Spinal cord (tissue), 10 donors: ENCODE measurements around the gene LGR6. TPM values are rescaled to one million over a fixed set of nuclear protein-coding genes. Genes with fewer than 3 reads are reported as not detected.
"Not testable (repeated sequence)": the region's sequence is repeated elsewhere in the genome, so short reads cannot be mapped to it uniquely, and the experiment has no call there.

Source experiments
- DNase-seq, 6 donors: peaks; one replicate each; pipeline versions ENCODE4 v3.0.0 to v3.0.0-alpha.2; 2013 to 2015; ENCODE audit warnings: low spot score in 6 of 6, low read depth in 4 of 6
- H3K27ac ChIP-seq: one replicate; pipeline ENCODE4 v1.5.1; 2013; ENCODE audit warnings: low read depth, low read length, control low read depth
- H3K27me3 ChIP-seq: one replicate; pipeline ENCODE4 v1.6.1; 2013; ENCODE audit warnings: low read length; ENCODE audit not compliant: control insufficient read depth, insufficient read depth
- H3K36me3 ChIP-seq: one replicate; pipeline ENCODE4 v1.6.1; 2013; ENCODE audit warnings: low read length; ENCODE audit not compliant: control insufficient read depth, insufficient read depth
- H3K4me1 ChIP-seq: one replicate; pipeline ENCODE4 v1.6.1; 2013; ENCODE audit warnings: low read length; ENCODE audit not compliant: control insufficient read depth, insufficient read depth
- H3K4me3 ChIP-seq: one replicate; pipeline ENCODE4 v1.5.1; 2013; ENCODE audit warnings: low read depth, low read length, control low read depth
- H3K9me3 ChIP-seq: one replicate; pipeline ENCODE4 v1.6.1; 2013; ENCODE audit warnings: low read length; ENCODE audit not compliant: control insufficient read depth, insufficient read depth
- WGBS: methylation state at CpG from one replicate; pipeline ENCODE4 v1.1.5; 2013; ENCODE audit warnings: missing lambda C conversion rate; ENCODE audit not compliant: insufficient coverage; 5-methylcytosine and 5-hydroxymethylcytosine counted together
- long read RNA-seq, 4 donors: transcript quantifications; one replicate each; lab custom pipeline, GENCODE V29; 2026
- polyA plus RNA-seq, 2 donors: library from polyadenylated mRNA; unstranded; fragments of 120-200 nt; gene quantifications; one replicate each; pipeline ENCODE4 v1.2.1, GENCODE V29; 2013; ENCODE audit not compliant: insufficient read length in 2 of 2
- total RNA-seq, 2 donors: library from RNA; depleted of rRNA in 1 of 2; stranded (reverse); fragments of 120-200 nt in 1 of 2; fragments of >200 nt in 1 of 2; gene quantifications; one replicate each; pipeline versions ENCODE4 v1.2.3 to v1.2.4, GENCODE V29; 2013 to 2014
- donor health status: healthy.

Gene LGR6, protein sequence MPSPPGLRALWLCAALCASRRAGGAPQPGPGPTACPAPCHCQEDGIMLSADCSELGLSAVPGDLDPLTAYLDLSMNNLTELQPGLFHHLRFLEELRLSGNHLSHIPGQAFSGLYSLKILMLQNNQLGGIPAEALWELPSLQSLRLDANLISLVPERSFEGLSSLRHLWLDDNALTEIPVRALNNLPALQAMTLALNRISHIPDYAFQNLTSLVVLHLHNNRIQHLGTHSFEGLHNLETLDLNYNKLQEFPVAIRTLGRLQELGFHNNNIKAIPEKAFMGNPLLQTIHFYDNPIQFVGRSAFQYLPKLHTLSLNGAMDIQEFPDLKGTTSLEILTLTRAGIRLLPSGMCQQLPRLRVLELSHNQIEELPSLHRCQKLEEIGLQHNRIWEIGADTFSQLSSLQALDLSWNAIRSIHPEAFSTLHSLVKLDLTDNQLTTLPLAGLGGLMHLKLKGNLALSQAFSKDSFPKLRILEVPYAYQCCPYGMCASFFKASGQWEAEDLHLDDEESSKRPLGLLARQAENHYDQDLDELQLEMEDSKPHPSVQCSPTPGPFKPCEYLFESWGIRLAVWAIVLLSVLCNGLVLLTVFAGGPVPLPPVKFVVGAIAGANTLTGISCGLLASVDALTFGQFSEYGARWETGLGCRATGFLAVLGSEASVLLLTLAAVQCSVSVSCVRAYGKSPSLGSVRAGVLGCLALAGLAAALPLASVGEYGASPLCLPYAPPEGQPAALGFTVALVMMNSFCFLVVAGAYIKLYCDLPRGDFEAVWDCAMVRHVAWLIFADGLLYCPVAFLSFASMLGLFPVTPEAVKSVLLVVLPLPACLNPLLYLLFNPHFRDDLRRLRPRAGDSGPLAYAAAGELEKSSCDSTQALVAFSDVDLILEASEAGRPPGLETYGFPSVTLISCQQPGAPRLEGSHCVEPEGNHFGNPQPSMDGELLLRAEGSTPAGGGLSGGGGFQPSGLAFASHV
- 1 to 10 TPM; 1.0 to 1.8 TPM for total RNA-seq
- 1 to 10 TPM; 5.5 to 6.1 TPM for polyA plus RNA-seq
- long read RNA-seq, donor 1 = 0 reads
- long read RNA-seq, donor 2, partial matches to known transcripts = 0 of 2 reads
- long read RNA-seq, donor 2, other reads (novel, unspliced or antisense) = 0 of 2 reads
- long read RNA-seq, donor 3 = 0 reads
- long read RNA-seq, donor 4 = 0 reads

DNA sequence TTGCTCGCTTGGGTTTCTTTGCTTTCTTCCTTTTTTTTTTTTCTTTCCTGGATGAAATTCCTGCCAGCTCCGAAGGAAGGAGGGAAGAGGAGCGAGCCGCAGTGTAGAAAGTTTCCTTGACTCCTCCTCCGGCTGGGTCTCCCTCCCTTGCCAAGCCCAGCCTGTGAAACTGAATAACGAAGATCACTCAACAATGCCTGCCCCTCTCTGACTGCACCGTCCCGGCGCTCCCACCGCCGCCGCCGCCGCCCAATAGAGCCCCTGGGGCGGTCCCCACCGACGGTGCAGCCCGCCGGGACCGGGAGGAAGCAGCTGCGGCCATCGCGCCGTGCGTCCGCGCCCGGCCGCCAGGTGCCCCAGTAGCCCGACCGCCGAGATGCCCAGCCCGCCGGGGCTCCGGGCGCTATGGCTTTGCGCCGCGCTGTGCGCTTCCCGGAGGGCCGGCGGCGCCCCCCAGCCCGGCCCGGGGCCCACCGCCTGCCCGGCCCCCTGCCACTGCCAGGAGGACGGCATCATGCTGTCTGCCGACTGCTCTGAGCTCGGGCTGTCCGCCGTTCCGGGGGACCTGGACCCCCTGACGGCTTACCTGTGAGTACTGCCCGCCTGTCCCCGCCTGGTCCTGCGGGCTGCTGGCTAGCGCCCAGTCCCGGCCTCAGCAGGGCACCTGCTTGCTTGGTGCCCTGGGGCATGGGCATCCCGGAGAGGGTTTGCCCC, at the start of gene LGR6:
LGR6 (plus strand) TSS at position 186 of the 714 bp plus-strand sequence; CDS start at position 377, 191 bp downstream.
- DNase-seq = no peak
- Histone ChIP-seq H3K9me3 (no peaks in the 10 kb centered on the region), H3K4me3 (no peak within 1 kb of the TSS), H3K27ac (no peak within 1 kb of the TSS), H3K27me3 (peaks cover 30% of the 10 kb centered on the region), H3K36me3 (no peaks in the 10 kb centered on the region), H3K4me1 (peaks cover 17% of the 10 kb centered on the region)
- 2% methylated on average over 57 of the region's 61 CpGs for WGBS

DNA sequence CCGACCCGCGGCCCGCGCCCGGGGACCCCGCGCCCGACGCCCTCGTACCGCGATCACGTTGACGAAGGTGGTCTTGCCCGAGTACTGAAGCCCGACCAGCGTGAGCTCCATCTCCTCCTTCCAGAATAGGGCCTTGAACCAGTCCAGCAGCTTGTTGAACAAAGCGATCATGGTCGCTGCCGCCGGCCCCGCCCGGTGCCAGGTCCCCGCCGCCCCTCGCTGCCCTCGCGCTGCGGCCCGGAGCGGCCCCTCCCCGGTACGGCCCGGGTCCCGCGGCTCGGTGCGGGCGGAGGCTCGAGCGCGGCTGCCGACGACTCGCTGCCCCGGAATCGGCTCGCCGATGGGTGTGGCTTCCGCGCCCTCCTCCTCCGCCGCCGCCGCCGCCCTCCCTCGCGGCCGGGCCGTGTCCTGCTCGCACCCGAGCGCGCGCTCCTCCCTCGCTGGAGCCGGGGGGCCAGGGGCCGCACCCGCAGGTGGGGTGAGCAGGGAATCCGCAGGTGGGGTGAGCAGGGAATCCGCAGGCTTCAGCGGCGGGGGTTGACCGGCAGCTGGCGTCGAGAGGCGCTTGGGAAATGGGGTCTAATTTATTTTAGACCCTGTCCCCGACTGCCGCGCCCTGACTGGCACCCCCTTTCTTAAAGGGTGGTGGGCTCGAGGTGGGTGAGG, 49.1 kb upstream of the LGR6 start, which contains the start of gene ARL8A:
ARL8A (minus strand) TSS at position 336 of the 666 bp plus-strand sequence; CDS start at position 171, 165 bp downstream.
- Histone ChIP-seq H3K4me1 (peaks cover 42% of the 10 kb centered on the region), H3K9me3 (no peaks in the 10 kb centered on the region), H3K27ac (peak within 1 kb of the TSS; percentile 92), H3K36me3 (peaks cover 16% of the 10 kb centered on the region), H3K27me3 (no peaks in the 10 kb centered on the region), H3K4me3 (peak within 1 kb of the TSS; percentile 88)
- DNase-seq = peak in 2 of 6 donors; percentile 86 to 87
- WGBS = 0% methylated on average over 80 of the region's 82 CpGs

DNA sequence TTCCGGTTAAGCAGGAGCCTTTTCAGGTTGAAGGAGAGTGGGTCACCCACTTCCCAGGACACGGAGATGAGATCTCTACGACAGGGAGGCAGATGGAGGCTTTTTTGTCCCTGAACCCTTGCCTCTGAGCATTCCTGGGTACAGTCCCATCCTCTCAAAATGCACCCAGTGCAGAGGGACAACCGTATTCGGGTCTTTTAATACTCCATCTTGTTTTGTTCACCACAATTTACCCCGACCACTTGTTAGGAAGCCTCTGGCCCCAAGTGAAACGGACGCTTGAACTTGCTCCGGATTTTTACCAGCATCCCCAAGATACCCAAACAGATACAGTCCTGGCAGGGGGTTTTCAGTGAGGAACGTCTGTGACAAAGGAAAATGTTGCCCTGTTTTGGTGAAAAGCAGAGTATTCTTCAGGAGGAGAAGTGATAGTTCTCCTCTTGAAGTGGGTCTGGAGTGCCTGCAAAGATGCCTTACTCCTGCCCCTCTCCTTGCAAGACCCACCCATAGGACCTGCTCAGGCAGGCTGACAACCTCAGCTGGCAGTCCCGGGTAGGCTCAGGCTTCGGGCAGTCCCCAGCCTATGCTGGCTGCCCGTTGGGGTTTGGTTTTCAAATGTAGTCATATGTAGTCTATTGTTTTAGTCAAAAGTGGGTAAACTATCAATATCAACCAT, 48.4 kb upstream of the LGR6 start:
- DNase-seq = peak in 2 of 6 donors; percentile 48 to 60
- Histone ChIP-seq H3K4me1 (peaks cover 40% of the 10 kb centered on the region), H3K4me3 (peak overlapping the region; percentile 86)

DNA sequence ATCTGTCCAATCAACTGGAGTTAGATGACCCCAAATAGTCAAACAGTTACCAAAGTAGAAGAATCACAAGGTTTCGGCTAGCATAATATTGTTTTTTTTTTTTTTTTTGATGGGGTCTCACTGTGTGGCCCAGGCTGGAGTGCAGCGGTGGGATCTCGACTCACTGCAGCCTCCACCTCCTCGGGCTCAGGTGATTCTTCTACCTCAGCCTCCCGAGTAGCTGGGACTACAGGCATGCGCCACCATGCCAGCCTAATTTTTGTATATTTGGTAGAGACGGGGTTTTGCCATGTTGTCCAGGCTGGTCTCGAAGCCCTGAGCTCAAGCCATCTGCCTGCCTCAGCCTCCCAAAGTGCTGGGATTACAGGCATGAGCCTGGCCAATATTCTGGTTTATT, 47.9 kb upstream of the LGR6 start:
- not testable (repeated sequence) for H3K27ac ChIP-seq
- peaks cover 38% of the 10 kb centered on the region for H3K4me1 ChIP-seq

More for the DNA sequence above, 48.4 kb upstream of the LGR6 start:
- WGBS = 0% methylated on average over 6 of the region's 13 CpGs
- Histone ChIP-seq H3K27me3 (no peaks in the 10 kb centered on the region), H3K9me3 (no peaks in the 10 kb centered on the region), H3K27ac (peak overlapping the region; percentile 92), H3K36me3 (peaks cover 10% of the 10 kb centered on the region)

DNA sequence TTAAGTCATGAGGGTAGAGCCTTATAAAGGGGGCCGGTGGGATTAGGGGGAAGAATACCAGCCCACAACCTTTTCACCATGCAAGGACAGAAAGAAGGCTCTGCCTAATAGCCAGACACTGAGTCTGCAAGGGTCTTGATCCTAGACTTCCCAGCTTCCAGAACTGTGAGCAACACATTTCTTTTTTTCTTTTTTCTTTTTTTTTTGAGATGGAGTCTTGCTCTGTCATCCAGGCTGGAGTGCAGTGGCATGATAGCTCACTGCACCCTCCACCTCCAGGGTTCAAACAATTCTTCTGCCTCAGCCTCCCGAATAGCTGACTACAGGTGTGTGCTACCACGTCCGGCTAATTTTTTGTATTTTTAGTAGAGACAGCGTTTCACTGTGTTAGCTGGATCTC, 47.3 kb upstream of the LGR6 start:
- no peak overlapping the region for H3K27ac ChIP-seq
- no peaks in the 10 kb centered on the region for H3K9me3 ChIP-seq
- H3K36me3 ChIP-seq = peaks cover 10% of the 10 kb centered on the region
- no peaks in the 10 kb centered on the region for H3K27me3 ChIP-seq
- no peak for DNase-seq
- H3K4me3 ChIP-seq = no peak overlapping the region
- no CpG with 5 or more reads among the region's 5 CpGs for WGBS
- peaks cover 37% of the 10 kb centered on the region for H3K4me1 ChIP-seq

More for the DNA sequence above, 47.9 kb upstream of the LGR6 start:
- H3K4me3 ChIP-seq = peak overlapping the region; percentile 86
- H3K9me3 ChIP-seq, DNase-seq, H3K27me3 ChIP-seq: not testable (repeated sequence)
- H3K36me3 ChIP-seq = peaks cover 10% of the 10 kb centered on the region
- 100% methylated on average over 6 of the region's 8 CpGs for WGBS

DNA sequence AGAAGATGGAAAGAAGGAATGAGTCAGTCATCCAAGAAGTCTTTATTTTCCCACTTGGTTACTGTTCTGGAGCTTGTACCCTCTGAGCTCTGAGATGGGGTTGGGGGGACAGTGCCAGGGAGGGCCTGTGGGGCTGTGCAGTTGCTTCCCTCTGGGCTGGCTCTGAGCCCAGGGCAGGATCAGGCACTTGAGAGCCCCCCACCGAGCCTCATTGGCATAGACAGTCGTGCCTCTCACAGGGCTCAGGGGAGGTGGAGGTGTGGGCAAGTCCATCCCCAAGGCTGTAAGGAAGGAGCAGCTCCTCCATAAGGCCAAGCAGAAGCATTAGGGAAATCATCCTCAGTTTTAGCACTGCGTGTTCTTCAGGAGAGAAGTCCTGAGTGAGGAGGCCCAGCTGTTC, 46.6 kb upstream of the LGR6 start:
- Histone ChIP-seq H3K27me3 (no peaks in the 10 kb centered on the region), H3K9me3 (no peaks in the 10 kb centered on the region), H3K4me3 (no peak overlapping the region), H3K4me1 (peaks cover 30% of the 10 kb centered on the region), H3K27ac (no peak overlapping the region), H3K36me3 (peaks cover 10% of the 10 kb centered on the region)
- DNase-seq = no peak
- 53% methylated on average over 3 of the region's 3 CpGs for WGBS

DNA sequence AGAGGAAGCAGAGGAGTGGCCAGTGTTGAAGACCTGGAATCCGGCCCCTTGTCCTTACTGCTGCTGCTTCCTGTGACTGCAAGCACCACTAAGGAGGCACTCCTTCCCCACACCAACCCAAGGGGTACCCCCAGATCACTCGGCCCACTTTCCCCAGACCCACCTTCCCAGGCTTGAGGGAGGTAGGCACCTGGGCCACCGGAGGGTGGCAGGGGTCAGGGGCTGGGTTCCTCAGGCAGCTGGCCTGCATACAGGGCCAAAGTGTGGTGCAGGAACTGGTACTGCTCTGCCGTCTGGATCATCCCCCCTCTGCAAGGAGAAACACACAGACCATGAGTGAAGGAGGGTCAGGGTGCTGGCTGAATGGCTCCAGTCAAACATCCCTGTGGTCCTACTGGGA, 45.2 kb upstream of the LGR6 start:
- peaks cover 16% of the 10 kb centered on the region for H3K4me1 ChIP-seq
- no peaks in the 10 kb centered on the region for H3K36me3 ChIP-seq
- no peaks in the 10 kb centered on the region for H3K27me3 ChIP-seq
- H3K9me3 ChIP-seq = no peaks in the 10 kb centered on the region
- H3K4me3 ChIP-seq = no peak overlapping the region
- 92% methylated on average over 3 of the region's 4 CpGs for WGBS
- no peak for DNase-seq
- H3K27ac ChIP-seq = no peak overlapping the region

DNA sequence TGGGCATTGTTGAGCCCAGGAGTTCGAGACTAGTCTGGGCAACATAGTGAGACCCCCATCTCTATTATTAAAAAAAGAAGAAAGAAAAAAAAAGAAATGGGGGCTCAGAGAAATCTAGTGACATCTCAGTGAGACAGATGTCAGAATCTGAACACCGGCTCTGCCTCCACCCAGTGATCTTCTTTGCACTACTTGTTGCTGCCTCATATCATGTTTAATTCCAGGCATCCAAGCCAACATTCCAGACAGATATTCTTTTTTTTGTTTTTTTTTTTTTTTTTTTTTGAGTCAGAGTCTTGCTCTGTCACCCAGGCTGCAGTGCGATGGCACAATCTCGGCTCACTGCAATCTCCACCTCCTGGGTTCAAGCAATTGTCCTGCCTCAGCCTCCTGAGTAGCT, 44.0 kb upstream of the LGR6 start:
- Histone ChIP-seq H3K9me3 (no peaks in the 10 kb centered on the region), H3K4me1 (peaks cover 13% of the 10 kb centered on the region), H3K4me3 (no peak overlapping the region), H3K27me3 (no peaks in the 10 kb centered on the region), H3K27ac (no peak overlapping the region), H3K36me3 (no peaks in the 10 kb centered on the region)
- no CpG with 5 or more reads among the region's 4 CpGs for WGBS
- DNase-seq = no peak
